NT2/D1 (cell line): ENCODE results near the gene C4orf51.

ENCODE experiments used
- DNase-seq: peaks from one replicate; pipeline ENCODE4 v3.0.0-alpha.2; 2011; ENCODE audit warnings: low read depth, low spot score
- H3K27me3 ChIP-seq: 2 replicates; pipeline ENCODE4 v1.6.0; 2011; ENCODE audit warnings: mild to moderate bottlenecking; ENCODE audit not compliant: insufficient read length, insufficient read depth
- H3K36me3 ChIP-seq: 2 replicates; pipeline ENCODE4 v1.6.1; 2011; ENCODE audit warnings: mild to moderate bottlenecking, low read length, mixed read lengths; ENCODE audit not compliant: insufficient read depth, insufficient read length
- H3K4me1 ChIP-seq: 2 replicates; pipeline ENCODE4 v1.5.1; 2011; ENCODE audit not compliant: insufficient read depth, insufficient read length
- H3K4me3 ChIP-seq: 2 replicates; pipeline ENCODE4 v1.5.1; 2011; ENCODE audit warnings: low read depth; ENCODE audit not compliant: insufficient read length
- H3K9ac ChIP-seq: 2 replicates; pipeline ENCODE4 v1.6.0; 2011; ENCODE audit warnings: low read depth; ENCODE audit not compliant: insufficient read length
- H3K9me3 ChIP-seq: 2 replicates; pipeline ENCODE4 v1.5.1; 2011; ENCODE audit warnings: mild to moderate bottlenecking, low read length; ENCODE audit not compliant: insufficient read depth
- SUZ12 ChIP-seq: IDR thresholded peaks from 2 replicates; pipeline ENCODE4 v1.6.1; 2011; ENCODE audit not compliant: insufficient read length, insufficient read depth; ENCODE audit errors: extremely low read depth
- YY1 ChIP-seq: IDR thresholded peaks from 2 replicates; pipeline ENCODE4 v1.6.1; 2011; ENCODE audit not compliant: insufficient read length, insufficient read depth
- ZNF274 ChIP-seq: IDR thresholded peaks from 2 replicates; pipeline ENCODE4 v1.6.1; 2011; ENCODE audit warnings: mild to moderate bottlenecking, low read depth, low read length

The C4orf51 gene

DNA sequence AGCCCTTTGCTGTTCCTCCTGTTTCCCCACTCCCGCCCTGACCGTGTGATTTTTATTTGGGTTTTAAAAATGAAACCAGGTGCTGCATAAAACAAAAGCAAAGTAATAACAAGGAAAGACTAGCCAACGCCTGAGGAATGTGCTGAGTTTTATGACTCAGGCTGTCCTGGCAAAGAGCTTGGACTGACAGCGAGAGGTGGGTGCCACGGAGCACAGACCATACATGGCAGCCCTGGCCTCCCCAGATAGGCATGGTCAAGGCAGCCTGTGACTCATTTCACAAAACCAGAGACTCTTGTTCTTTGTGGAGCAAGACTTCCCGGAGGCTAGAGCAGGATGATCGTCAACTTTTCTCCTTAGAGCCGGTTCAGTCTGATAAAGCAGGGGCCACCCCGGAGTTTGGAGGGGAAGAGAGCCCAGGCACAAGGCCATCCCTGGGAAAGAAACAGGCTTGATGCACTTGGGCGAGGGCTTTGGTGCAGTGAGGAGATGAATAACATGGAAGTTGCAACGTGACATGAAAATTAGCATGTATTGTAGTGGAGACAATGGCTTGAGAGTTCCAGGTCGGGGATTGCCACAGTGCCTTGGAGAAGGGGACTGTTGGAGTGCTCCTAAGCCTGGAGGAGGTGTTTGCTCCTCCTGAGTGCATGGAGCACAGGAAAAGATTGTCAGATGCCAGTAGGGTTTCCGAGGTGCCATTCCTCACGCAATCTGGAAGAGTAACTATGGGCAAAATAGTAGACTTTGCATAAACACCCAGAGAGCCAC lies 54.8 kb downstream of the C4orf51 start:
- Histone ChIP-seq H3K4me1 (peaks cover 2% of the 10 kb centered on the region), H3K4me3 (no peak overlapping the region), H3K9ac (no peak overlapping the region), H3K9me3 (no peaks in the 10 kb centered on the region), H3K36me3 (no peaks in the 10 kb centered on the region), H3K27me3 (no peaks in the 10 kb centered on the region)
- TF ChIP-seq YY1 (no peak), SUZ12 (no peak), ZNF274 (no peak)
- no peak for DNase-seq

DNA sequence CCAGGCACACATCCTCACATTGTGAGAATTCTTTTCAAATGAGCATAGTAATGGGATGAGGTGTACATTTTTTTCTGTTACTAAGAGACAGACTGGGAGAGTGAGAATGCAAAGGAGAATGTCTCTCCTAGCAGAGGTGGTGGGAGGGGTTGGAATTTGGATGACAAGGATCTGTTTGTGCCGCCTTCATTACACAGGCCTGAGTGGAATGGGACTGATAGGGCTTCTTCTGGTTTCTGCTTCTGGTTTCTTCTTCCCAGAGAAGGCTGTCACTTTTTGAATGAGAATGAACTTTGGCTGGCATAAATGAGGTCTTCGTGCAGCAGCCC lies 55.4 kb downstream of the C4orf51 start:
- Histone ChIP-seq H3K9me3 (no peaks in the 10 kb centered on the region), H3K4me3 (no peak overlapping the region), H3K9ac (no peak overlapping the region), H3K27me3 (no peaks in the 10 kb centered on the region), H3K4me1 (peaks cover 2% of the 10 kb centered on the region), H3K36me3 (no peaks in the 10 kb centered on the region)
- no peak for DNase-seq
- no peak for TF ChIP-seq SUZ12
- no peak for TF ChIP-seq YY1
- no peak for TF ChIP-seq ZNF274

DNA sequence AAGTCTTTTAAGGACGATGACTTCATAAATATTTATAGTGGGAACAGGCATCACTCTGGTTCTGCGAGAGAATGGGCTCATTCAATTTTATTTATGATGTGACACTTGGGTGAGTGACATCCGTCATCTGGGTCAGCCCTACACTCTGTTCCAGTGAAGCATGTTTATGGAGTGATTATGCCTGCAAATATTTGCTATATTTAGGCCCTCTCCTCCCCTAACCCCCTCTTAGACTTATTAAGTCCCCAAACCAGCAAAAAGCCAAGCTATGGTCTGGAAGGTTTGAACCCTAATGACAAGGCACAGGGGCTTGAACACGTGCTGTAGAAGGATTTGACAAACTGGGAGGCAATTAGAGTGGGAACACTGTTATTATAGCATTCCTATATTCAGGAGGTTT lies 55.9 kb downstream of the C4orf51 start:
- TF ChIP-seq SUZ12 (no peak), YY1 (no peak), ZNF274 (no peak)
- H3K4me3 ChIP-seq: no peak overlapping the region
- H3K27me3 ChIP-seq: no peaks in the 10 kb centered on the region
- H3K36me3 ChIP-seq: no peaks in the 10 kb centered on the region
- no peaks in the 10 kb centered on the region for H3K9me3 ChIP-seq
- H3K9ac ChIP-seq: no peak overlapping the region
- no peak for DNase-seq
- peaks cover 2% of the 10 kb centered on the region for H3K4me1 ChIP-seq

DNA sequence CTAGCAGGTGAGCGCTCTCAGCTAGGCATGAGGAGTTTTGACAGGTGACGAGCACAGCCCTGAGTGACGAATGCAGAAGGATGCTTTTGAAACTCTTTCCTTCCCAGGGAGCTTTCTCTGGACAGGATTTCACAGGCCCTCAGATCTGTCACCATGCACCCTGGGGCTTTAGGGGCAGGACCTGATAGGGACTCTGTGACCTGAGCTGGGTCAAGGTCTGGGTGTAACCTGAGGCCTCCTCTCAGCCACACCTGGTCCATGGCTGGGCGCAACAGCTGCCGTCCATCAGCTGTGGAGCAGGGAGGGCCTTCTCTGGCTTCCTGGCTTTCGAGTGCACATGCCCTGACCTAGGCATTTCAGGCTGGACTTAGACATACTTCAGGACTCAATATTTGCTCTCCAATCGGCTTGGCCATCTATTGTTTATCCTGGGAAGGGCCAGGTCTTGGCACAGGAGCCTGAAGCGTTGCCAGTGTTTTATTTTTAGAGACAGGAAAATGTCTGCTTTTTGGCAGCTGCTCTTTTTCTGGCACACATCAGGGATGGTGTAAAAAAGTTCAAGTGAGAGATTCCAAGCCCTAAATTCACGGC lies 56.4 kb downstream of the C4orf51 start:
- no peak overlapping the region for H3K9ac ChIP-seq
- no peak overlapping the region for H3K4me3 ChIP-seq
- no peaks in the 10 kb centered on the region for H3K36me3 ChIP-seq
- no peak for TF ChIP-seq ZNF274
- no peak for TF ChIP-seq SUZ12
- TF ChIP-seq YY1: no peak
- peaks cover 2% of the 10 kb centered on the region for H3K4me1 ChIP-seq
- H3K27me3 ChIP-seq: no peaks in the 10 kb centered on the region
- H3K9me3 ChIP-seq: no peaks in the 10 kb centered on the region
- no peak for DNase-seq

DNA sequence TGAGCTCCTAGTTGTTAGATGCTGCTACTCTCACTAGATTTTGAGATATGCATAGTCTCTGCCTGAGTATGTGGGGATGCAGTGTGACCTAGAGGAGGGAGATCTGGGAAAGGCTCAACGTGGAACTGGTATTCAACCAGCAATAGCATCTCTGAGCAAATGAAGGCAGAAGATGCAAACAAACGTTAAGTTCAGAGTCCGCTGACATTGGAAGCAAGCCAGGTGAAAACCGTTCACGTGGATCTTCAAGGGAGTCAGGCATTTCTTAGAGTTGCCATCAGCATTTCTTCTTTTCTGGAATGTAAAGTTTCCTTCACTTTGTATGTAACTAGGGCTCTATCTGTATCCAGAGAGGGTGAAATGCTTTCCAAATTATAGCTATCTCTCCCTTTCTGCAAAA lies 59.9 kb downstream of the C4orf51 start:
- Histone ChIP-seq H3K9ac (no peak overlapping the region), H3K36me3 (no peaks in the 10 kb centered on the region), H3K9me3 (no peaks in the 10 kb centered on the region), H3K27me3 (no peaks in the 10 kb centered on the region), H3K4me1 (peaks cover 2% of the 10 kb centered on the region), H3K4me3 (no peak overlapping the region)
- DNase-seq: no peak
- TF ChIP-seq YY1 (no peak), ZNF274 (no peak), SUZ12 (no peak)

DNA sequence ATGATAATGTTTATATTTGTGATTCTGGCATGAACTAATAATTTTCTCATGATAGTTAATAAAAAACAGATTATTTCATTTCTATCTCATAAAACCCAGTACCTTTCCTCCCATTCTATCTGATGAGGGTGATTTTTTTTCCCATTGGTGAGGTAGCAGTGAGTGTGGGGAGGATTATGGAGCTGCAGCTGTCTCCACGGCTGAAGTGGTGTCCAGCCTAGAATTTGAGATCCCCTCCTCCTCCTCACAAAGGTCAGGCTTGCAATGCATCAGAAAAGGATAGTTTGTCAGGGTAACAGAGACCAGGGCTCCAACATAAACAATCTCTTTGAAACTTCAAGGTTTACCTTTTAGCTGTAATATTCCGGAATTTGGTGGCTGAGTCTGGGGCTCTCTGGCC lies 60.9 kb downstream of the C4orf51 start:
- no peaks in the 10 kb centered on the region for H3K4me1 ChIP-seq
- no peak for TF ChIP-seq ZNF274
- TF ChIP-seq SUZ12: no peak
- TF ChIP-seq YY1: no peak
- no peaks in the 10 kb centered on the region for H3K36me3 ChIP-seq
- H3K4me3 ChIP-seq: no peak overlapping the region
- no peak for DNase-seq
- no peaks in the 10 kb centered on the region for H3K27me3 ChIP-seq
- no peak overlapping the region for H3K9ac ChIP-seq
- H3K9me3 ChIP-seq: no peaks in the 10 kb centered on the region

DNA sequence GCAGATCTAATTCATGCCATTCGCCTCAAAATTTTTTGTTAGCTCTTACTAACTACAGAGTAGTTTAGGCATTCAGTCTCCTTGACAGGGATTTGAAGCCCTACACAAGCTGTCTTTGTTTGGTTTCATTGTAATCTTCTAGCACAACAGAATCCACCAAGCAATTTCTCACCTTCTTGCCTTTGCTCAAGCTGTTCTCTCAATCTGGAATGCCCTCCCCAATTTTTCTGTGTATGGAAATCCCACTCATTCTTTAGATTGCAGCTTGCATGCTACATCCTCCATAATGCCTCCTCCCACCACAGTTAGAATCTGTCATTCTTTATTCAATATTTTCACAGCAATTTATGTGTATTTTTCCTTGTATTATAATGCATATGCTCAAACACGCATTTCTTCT lies 63.7 kb downstream of the C4orf51 start:
- TF ChIP-seq YY1: no peak
- TF ChIP-seq SUZ12: no peak
- no peak for TF ChIP-seq ZNF274
- H3K27me3 ChIP-seq: no peaks in the 10 kb centered on the region

More for the DNA sequence above, 63.7 kb downstream of the C4orf51 start:
- H3K36me3 ChIP-seq: no peaks in the 10 kb centered on the region
- no peak overlapping the region for H3K9ac ChIP-seq
- H3K4me3 ChIP-seq: no peak overlapping the region
- no peaks in the 10 kb centered on the region for H3K9me3 ChIP-seq
- DNase-seq: no peak
- H3K4me1 ChIP-seq: no peaks in the 10 kb centered on the region
